GM13977 (cell line): ENCODE measurements around the gene ELP1.

Experiments used
- DNase-seq: peaks from one replicate; pipeline ENCODE4 v3.0.0; 2012; ENCODE audit warnings: low spot score
- CTCF ChIP-seq: IDR thresholded peaks from 2 replicates; pipeline ENCODE4 v1.5.1; 2012; ENCODE audit warnings: mild to moderate bottlenecking, control low read depth; ENCODE audit not compliant: insufficient read depth; ENCODE audit errors: extremely low read depth, missing control alignments
- in situ Hi-C: fragments of 300-500 bp; cut with MboI; formaldehyde crosslinking; loops from one replicate; pipeline ENCODE4 v1.12.0; 2022; ENCODE audit warnings: low sequenced_read_pairs, low pct_unique_long_range_greater_than_20kb, mixed read lengths, inconsistent platforms; ENCODE audit not compliant: unreplicated experiment

ELP1 gene

GRCh38 chr9:108864446-108864845 lies 69.5 kb downstream of the ELP1 start:
- no peak for TF ChIP-seq CTCF
- no peak for DNase-seq
- in situ Hi-C loops: no loop called here

DNA sequence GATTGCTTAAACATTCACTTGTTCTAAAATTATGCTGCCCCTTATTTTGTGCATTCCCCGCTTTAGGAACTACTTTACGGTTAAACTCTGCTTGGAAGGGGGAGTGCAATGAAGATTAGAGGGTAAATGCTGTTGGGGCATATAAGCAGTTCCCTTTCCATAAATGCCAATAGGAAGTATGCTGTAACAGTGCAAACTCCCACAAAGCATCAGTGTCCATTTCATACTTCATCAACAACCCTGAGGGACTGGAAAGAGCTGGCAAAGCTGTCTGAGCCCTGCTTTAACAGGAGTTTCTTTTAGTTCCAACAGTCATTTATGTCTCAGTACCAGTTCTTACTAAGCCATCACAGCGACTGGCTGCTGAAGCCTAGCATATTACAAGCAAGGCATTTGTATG lies 70.0 kb downstream of the ELP1 start:
- DNase-seq: no peak
- TF ChIP-seq CTCF: no peak
- in situ Hi-C loops: no loop called here

GRCh38 chr9:108861997-108862396 lies 71.9 kb downstream of the ELP1 start, which contains the start of gene ACTL7A:
TSS of gene ACTL7A (plus strand) at chr9:108862266. CDS start at chr9:108862323, 57 bp downstream.
- in situ Hi-C loops: no loop called here
- no peak for DNase-seq
- no peak for TF ChIP-seq CTCF

DNA sequence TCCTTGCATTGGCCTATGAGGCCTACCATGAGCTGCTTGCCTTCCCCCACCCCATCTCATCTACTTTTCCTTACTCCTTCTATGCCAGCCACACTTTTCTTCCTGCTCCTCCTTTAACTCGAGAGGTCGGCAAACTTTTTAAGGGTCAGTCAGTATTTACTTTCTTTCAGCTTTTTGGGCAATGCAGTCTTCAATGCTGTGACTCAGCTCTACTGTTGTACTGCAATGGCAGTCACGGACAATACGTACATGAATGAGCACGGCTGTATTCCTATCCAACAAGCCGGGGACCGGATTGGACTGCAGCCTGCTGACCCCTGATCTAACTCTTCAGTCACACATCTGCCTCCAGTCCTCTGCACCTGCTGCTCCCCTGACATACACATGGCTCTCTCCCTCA lies 72.5 kb downstream of the ELP1 start:
- TF ChIP-seq CTCF: no peak
- no peak for DNase-seq
- in situ Hi-C loops: no loop called here

DNA sequence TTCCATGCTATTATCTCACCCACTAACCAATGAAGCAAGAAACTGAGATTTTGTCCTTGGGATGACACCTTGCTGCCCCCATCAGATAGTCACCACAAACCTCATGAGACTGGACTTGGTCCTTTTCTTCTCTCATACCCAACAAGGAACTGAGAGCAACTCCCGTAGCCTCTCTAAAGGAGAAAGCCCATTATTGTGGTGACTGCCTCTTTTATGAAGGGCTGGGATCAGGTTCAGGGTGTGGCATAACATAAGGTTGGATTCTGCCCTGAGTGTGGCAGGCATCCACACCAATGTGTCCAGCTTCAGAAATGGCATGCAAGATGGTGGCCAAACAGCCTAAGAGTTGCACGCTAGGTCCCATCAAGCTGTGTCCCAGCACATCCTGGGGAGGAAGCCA lies 73.2 kb downstream of the ELP1 start:
- no peak for DNase-seq
- in situ Hi-C loops: no loop called here
- no peak for TF ChIP-seq CTCF

DNA sequence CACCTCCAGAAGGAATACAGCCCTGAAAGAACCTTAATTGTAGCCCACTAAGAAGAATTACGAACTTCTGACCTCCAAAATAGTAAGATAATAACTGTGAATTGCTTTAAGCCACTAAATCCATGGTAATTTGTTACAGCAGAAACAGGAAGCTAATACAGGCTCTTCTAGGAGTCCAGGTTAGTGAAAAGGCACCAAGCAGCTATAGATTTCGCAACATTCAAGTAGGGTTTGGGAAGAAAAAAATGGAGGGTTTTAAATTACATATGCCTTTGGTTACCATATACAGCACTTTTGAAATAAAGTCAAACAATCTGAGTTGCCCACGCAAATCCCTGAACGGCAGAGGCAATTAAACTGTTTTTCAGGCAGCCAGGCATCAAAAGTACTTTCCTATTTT lies 73.6 kb downstream of the ELP1 start:
- no peak for DNase-seq
- TF ChIP-seq CTCF: no peak
- in situ Hi-C loops: no loop called here

- DNase-seq: peak; percentile 53
- TF ChIP-seq CTCF: no peak
- in situ Hi-C loops: no loop called here
Observed at GRCh38 chr9:108859459-108860114, 74.3 kb downstream of the ELP1 start.
